Testis (tissue), 3 donors: Measurements from ENCODE around the gene CNNM4. TPM values are rescaled to one million over a fixed set of nuclear protein-coding genes. Genes with fewer than 3 reads are reported as not detected.

Experiments used
- DNase-seq: peaks from one replicate; pipeline ENCODE4 v3.0.0-alpha.2; 2019
- H3K27ac ChIP-seq, 2 donors: fragments of 200-600 bp; sonication (generic); one replicate each; pipeline ENCODE4 v1.5.1; 2019
- H3K27me3 ChIP-seq: fragments of 200-600 bp; sonication (generic); one replicate; pipeline ENCODE4 v1.5.1; 2019
- H3K36me3 ChIP-seq: fragments of 200-600 bp; sonication (generic); one replicate; pipeline ENCODE4 v1.5.1; 2017; ENCODE audit warnings: low read depth; ENCODE audit errors: missing control alignments
- H3K4me1 ChIP-seq: fragments of 200-600 bp; sonication (generic); one replicate; pipeline ENCODE4 v1.5.1; 2019
- H3K4me3 ChIP-seq, 2 donors: fragments of 200-600 bp; sonication (generic); one replicate each; pipeline ENCODE4 v1.5.1; 2017 to 2019
- H3K9me3 ChIP-seq: fragments of 200-600 bp; sonication (generic); one replicate; pipeline ENCODE4 v1.5.1; 2017
- POLR2A ChIP-seq: fragments of 450-650 bp; IDR thresholded peaks from one replicate; pipeline ENCODE4 v1.6.1; 2017; ENCODE audit warnings: antibody characterized with exemption, mild to moderate bottlenecking, moderate library complexity
- WGBS, 2 donors: methylation state at CpG; one replicate each; pipeline ENCODE4 v1.1.5; 2018; 5-methylcytosine and 5-hydroxymethylcytosine counted together
- intact Hi-C: fragments of 100-400 bp; cut with DNase I; formaldehyde crosslinking; loops from one replicate; pipeline ENCODE4 v1.15.1; 2023; ENCODE audit warnings: low total_unique reads
- polyA plus RNA-seq: library from polyadenylated mRNA; stranded (reverse); fragments of 350-450 nt; fragmentation: Illumina TruSeq; extraction: RNeasy Lipid Tissue Mini Kit (QIAGEN cat#74804); gene quantifications from one replicate; pipeline ENCODE4 v1.2.3, GENCODE V29; 2014; ENCODE audit warnings: low read depth, low replicate concordance; ENCODE audit not compliant: insufficient read depth
- total RNA-seq, 2 donors: library from RNA; depleted of rRNA; stranded (reverse); fragments of >200 nt; gene quantifications; one replicate each; pipeline ENCODE4 v1.2.3, GENCODE V29; 2016
- TF ChIP-seq, protein P1 (sequence below), 3 experiments: fragments of 450-650 bp in 2 of 3; fragments of 200-600 bp in 1 of 3; sonication (generic) in 1 of 3; IDR thresholded peaks; one replicate each; pipeline ENCODE4 v1.5.1; 2016 to 2019; ENCODE audit warnings: antibody characterized with exemption in 3 of 3, mild to moderate bottlenecking in 2 of 3, moderate library complexity in 1 of 3

Gene CNNM4
- total and polyA plus RNA-seq, 3 donors from 2014 or later: 18.0 to 21.8 (median 18.4) TPM

DNA sequence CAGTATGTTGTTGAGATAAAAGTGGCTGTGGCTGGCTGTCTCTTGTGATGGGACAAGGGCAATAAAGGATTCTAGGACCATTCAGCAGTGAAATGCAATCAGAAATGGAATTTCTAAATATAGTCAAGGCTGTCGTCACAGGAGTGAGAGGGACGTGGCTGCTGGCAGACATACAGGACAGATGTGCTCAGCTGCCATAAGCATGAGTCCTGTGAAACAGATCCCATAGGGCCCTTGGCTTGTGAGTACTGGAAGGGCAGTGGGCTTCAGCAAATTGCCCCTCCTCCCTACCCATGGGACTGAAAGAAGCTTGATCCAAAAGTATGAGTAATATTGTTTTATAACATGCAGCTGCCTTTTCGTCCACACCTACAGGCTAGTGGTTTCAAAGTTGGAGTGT lies 51.2 kb downstream of the CNNM4 start:
- Histone ChIP-seq H3K9me3 (no peaks in the 10 kb centered on the region), H3K27me3 (no peaks in the 10 kb centered on the region), H3K36me3 (no peaks in the 10 kb centered on the region), H3K27ac (no peak overlapping the region), H3K4me1 (peaks cover 6% of the 10 kb centered on the region), H3K4me3 (no peak overlapping the region)
- TF ChIP-seq POLR2A: no peak
- TF ChIP-seq, protein P1, sequence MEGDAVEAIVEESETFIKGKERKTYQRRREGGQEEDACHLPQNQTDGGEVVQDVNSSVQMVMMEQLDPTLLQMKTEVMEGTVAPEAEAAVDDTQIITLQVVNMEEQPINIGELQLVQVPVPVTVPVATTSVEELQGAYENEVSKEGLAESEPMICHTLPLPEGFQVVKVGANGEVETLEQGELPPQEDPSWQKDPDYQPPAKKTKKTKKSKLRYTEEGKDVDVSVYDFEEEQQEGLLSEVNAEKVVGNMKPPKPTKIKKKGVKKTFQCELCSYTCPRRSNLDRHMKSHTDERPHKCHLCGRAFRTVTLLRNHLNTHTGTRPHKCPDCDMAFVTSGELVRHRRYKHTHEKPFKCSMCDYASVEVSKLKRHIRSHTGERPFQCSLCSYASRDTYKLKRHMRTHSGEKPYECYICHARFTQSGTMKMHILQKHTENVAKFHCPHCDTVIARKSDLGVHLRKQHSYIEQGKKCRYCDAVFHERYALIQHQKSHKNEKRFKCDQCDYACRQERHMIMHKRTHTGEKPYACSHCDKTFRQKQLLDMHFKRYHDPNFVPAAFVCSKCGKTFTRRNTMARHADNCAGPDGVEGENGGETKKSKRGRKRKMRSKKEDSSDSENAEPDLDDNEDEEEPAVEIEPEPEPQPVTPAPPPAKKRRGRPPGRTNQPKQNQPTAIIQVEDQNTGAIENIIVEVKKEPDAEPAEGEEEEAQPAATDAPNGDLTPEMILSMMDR (IDR thresholded peaks at IDR 0.05): no peak
- intact Hi-C loops: no loop called here
- whole genome bisulfite sequencing, 2 donors: 25 to 59% methylated on average over 2 to 3 of the region's 3 CpGs
- no peak for DNase-seq

DNA sequence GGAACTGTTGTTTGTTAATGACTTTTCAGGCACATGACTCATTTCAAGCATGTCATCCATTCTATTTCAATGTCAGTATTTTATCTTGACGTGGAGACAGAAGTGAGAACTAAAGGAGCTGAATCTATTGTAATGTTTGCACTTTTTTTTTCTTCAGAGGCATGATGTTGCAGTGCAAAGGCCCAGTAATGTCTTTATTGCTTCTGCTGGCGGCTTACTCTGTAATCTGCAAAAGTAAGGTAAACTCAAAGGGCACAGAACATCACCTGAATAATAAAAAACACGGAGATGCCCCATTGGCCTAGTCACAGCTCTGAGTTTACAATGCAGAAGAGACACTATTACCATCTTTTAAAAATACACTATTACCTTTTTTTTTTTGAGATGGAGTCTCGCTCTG lies 53.0 kb downstream of the CNNM4 start:
- Histone ChIP-seq H3K9me3 (no peaks in the 10 kb centered on the region), H3K27ac (no peak overlapping the region), H3K4me1 (peaks cover 18% of the 10 kb centered on the region), H3K27me3 (no peaks in the 10 kb centered on the region), H3K4me3 (no peak overlapping the region), H3K36me3 (no peaks in the 10 kb centered on the region)
- TF ChIP-seq POLR2A: no peak
- TF ChIP-seq, protein P1 (IDR thresholded peaks at IDR 0.05): no peak
- intact Hi-C loops: no loop called here
- WGBS, 2 donors: 68 to 84% methylated on average over 4 of the region's 4 CpGs
- no peak for DNase-seq

DNA sequence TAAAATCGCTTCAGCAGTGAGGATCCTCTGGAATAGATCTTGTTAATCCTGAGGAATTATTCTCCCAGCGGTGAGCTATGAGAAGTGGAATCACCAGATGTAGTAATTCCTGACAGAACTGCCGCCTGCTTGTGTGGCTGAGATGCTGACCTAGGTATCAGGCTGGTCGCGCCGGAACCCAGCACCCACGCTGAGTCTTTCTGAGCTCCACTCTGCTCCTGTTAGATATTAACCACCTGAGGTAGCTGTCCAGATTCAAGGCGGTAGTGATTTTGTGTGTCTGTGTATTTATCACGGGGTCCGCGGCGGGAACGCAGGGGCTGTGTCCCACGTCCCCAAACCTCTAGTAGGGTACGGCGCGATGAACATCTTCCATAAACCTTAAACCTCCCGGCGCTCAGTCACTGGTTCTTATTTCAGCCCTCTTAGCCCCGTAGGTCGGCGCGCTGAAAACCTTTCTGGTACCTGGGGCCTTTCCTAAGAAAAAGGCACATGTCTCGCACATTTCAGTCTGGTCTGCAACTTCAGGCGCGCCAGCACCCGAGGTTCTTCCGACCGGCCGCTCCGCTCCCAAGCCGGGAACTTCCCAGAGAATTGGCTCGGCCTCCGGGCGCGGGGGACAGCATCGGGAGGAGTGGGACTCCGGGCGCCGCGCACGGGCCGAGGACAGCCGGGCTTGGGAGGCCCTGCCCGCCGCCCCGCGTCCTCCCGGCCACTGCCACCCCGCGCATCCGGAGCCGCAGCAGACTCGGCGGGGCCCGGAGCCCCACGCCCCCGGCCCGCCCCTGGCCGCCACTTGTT lies 54.8 kb downstream of the CNNM4 start:
- peak overlapping the region; percentile 91 to 94 for H3K27ac ChIP-seq
- H3K4me3 ChIP-seq: peak overlapping the region; percentile 80 to 86
- DNase-seq: peak; percentile 54
- TF ChIP-seq, protein P1 (IDR thresholded peaks at IDR 0.05): no peak
- TF ChIP-seq POLR2A: no peak
- H3K4me1 ChIP-seq: peaks cover 20% of the 10 kb centered on the region
- H3K27me3 ChIP-seq: no peaks in the 10 kb centered on the region
- 1 to 2% methylated on average over 28 to 29 of the region's 60 CpGs for WGBS, 2 donors
- H3K9me3 ChIP-seq: no peaks in the 10 kb centered on the region
- H3K36me3 ChIP-seq: no peaks in the 10 kb centered on the region
- intact Hi-C loops: loop anchor here (5.0 kb wide), 1 partner anchor 137 kb away; no protein-coding TSS in a partner anchor

DNA sequence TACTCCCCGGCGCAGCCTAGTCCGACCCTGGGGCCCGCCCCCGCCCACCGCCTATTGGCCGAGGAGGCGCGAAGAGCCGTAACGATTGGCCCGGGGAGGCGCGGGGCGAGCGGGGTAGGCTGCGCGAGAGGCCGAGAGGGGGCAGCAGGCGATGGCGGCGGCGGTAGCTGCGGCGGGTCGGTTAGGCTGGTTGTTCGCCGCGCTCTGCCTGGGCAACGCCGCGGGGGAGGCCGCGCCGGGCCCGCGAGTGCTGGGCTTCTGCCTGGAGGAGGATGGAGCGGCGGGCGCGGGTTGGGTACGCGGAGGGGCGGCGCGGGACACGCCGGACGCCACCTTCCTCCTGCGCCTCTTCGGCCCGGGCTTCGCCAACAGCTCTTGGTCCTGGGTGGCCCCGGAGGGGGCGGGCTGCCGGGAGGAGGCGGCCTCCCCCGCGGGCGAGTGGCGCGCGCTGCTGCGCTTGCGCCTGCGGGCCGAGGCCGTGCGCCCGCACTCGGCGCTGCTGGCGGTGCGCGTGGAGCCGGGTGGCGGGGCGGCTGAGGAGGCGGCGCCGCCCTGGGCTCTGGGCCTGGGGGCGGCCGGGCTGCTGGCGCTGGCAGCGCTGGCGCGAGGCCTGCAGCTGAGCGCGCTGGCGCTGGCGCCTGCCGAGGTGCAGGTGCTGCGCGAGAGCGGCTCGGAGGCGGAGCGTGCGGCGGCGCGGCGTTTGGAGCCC lies 55.6 kb downstream of the CNNM4 start, which contains the start of gene CNNM3:
TSS of gene CNNM3 (plus strand) at position 142 of the 709 bp plus-strand sequence. CDS start at position 152, 10 bp downstream.
- Histone ChIP-seq H3K27me3 (no peaks in the 10 kb centered on the region), H3K4me1 (peaks cover 20% of the 10 kb centered on the region), H3K36me3 (no peaks in the 10 kb centered on the region), H3K27ac (peak within 1 kb of the TSS; percentile 91 to 94), H3K9me3 (no peaks in the 10 kb centered on the region), H3K4me3 (peak within 1 kb of the TSS; percentile 80 to 86)
- TF ChIP-seq POLR2A: no peak
- TF ChIP-seq, protein P1 (IDR thresholded peaks at IDR 0.05): peak; percentile 55 to 65 (median 56)
- DNase-seq: peak; percentile 97
- intact Hi-C loops: loop anchor here (5.0 kb wide), 1 partner anchor 136 kb away; no protein-coding TSS in a partner anchor
- WGBS, 2 donors: 0 to 1% methylated on average over 17 to 28 of the region's 103 CpGs
